ENCODE measurements around the gene UQCR11.

Gene UQCR11

GRCh38 chr19:1632462-1633268 lies 27.4 kb upstream of the UQCR11 start:
- peaks cover 84% of the 10 kb centered on the region for H4K20me1 ChIP-seq (ENCODE audit: insufficient read depth, low read length)
- no peak overlapping the region for H3K4me2 ChIP-seq (ENCODE audit: insufficient read depth, low read length)
- peaks cover 79% of the 10 kb centered on the region for H3K36me3 ChIP-seq (ENCODE audit: insufficient read depth, low read length)
- H3K27ac ChIP-seq (ENCODE audit: low read length): no peak overlapping the region
- no peaks in the 10 kb centered on the region for H3K4me1 ChIP-seq (ENCODE audit: insufficient read depth, low read length)
- no peaks in the 10 kb centered on the region for H3K27me3 ChIP-seq (ENCODE audit: insufficient read depth, low read length, poor library complexity)
- DNase-seq: no peak
- no peak overlapping the region for H2AFZ ChIP-seq (ENCODE audit: low read depth, low read length)
- no peak for TF ChIP-seq EZH2 (IDR thresholded peaks at IDR 0.05; ENCODE audit: borderline replicate concordance, low read depth, low read length, severe bottlenecking)
- no peak for TF ChIP-seq CTCF (IDR thresholded peaks at IDR 0.05; ENCODE audit: borderline replicate concordance, extremely low read depth, low read length, poor library complexity, severe bottlenecking)
- no peaks in the 10 kb centered on the region for H3K9me3 ChIP-seq (ENCODE audit: insufficient read depth, low read length, severe bottlenecking)
- H3K79me2 ChIP-seq (ENCODE audit: insufficient read depth, low read length): peaks cover 79% of the 10 kb centered on the region
- H3K9ac ChIP-seq (ENCODE audit: low read depth, low read length): no peak overlapping the region
- ATAC-seq (ENCODE audit: insufficient read depth, low read depth): no peak; the same call in 2 of the 3 replicates
- no peak overlapping the region for H3K4me3 ChIP-seq (ENCODE audit: low read depth in 1 of 2, low read length in 2 of 2)

- Histone ChIP-seq H3K36me3 (ENCODE audit: insufficient read depth, low read length) (peaks cover 79% of the 10 kb centered on the region), H4K20me1 (ENCODE audit: insufficient read depth, low read length) (peaks cover 83% of the 10 kb centered on the region), H3K9ac (ENCODE audit: low read depth, low read length) (no peak overlapping the region), H3K4me1 (ENCODE audit: insufficient read depth, low read length) (no peaks in the 10 kb centered on the region), H3K4me3 (ENCODE audit: low read depth in 1 of 2, low read length in 2 of 2) (no peak overlapping the region), H2AFZ (ENCODE audit: low read depth, low read length) (no peak overlapping the region), H3K79me2 (ENCODE audit: insufficient read depth, low read length) (peaks cover 78% of the 10 kb centered on the region), H3K9me3 (ENCODE audit: insufficient read depth, low read length, severe bottlenecking) (no peaks in the 10 kb centered on the region), H3K4me2 (ENCODE audit: insufficient read depth, low read length) (no peak overlapping the region), H3K27me3 (ENCODE audit: insufficient read depth, low read length, poor library complexity) (no peaks in the 10 kb centered on the region), H3K27ac (ENCODE audit: low read length) (no peak overlapping the region)
- TF ChIP-seq EZH2 (IDR thresholded peaks at IDR 0.05; ENCODE audit: borderline replicate concordance, low read depth, low read length, severe bottlenecking) (no peak), CTCF (IDR thresholded peaks at IDR 0.05; ENCODE audit: borderline replicate concordance, extremely low read depth, low read length, poor library complexity, severe bottlenecking) (no peak)
- DNase-seq: no peak
- ATAC-seq (ENCODE audit: insufficient read depth, low read depth): no peak
Observed at GRCh38 chr19:1631557-1632100, 26.4 kb upstream of the UQCR11 start.

- Histone ChIP-seq H3K9me3 (ENCODE audit: insufficient read depth, low read length, severe bottlenecking) (no peaks in the 10 kb centered on the region), H2AFZ (ENCODE audit: low read depth, low read length) (no peak overlapping the region), H3K4me3 (ENCODE audit: low read depth in 1 of 2, low read length in 2 of 2) (no peak overlapping the region), H3K9ac (ENCODE audit: low read depth, low read length) (no peak overlapping the region), H3K4me2 (ENCODE audit: insufficient read depth, low read length) (no peak overlapping the region), H3K79me2 (ENCODE audit: insufficient read depth, low read length) (peaks cover 73% of the 10 kb centered on the region), H3K4me1 (ENCODE audit: insufficient read depth, low read length) (no peaks in the 10 kb centered on the region), H3K27ac (ENCODE audit: low read length) (no peak overlapping the region), H4K20me1 (ENCODE audit: insufficient read depth, low read length) (peaks cover 78% of the 10 kb centered on the region), H3K27me3 (ENCODE audit: insufficient read depth, low read length, poor library complexity) (no peaks in the 10 kb centered on the region), H3K36me3 (ENCODE audit: insufficient read depth, low read length) (peaks cover 80% of the 10 kb centered on the region)
- DNase-seq: no peak
- no peak for TF ChIP-seq CTCF (IDR thresholded peaks at IDR 0.05; ENCODE audit: borderline replicate concordance, extremely low read depth, low read length, poor library complexity, severe bottlenecking)
- TF ChIP-seq EZH2 (IDR thresholded peaks at IDR 0.05; ENCODE audit: borderline replicate concordance, low read depth, low read length, severe bottlenecking): no peak
- no peak for ATAC-seq (ENCODE audit: insufficient read depth, low read depth)
Observed at GRCh38 chr19:1630811-1631210, 25.5 kb upstream of the UQCR11 start.

Data from DND-41 (cell line).